ENCODE results near the gene GANAB. TPM values are rescaled to one million over a fixed set of nuclear protein-coding genes. Genes with fewer than 3 reads are reported as not detected.

The GANAB gene
- total and polyA plus RNA-seq, 2 of the 4 experiments (the other 2 are of a cell fraction): 209 to 344 TPM

DNA sequence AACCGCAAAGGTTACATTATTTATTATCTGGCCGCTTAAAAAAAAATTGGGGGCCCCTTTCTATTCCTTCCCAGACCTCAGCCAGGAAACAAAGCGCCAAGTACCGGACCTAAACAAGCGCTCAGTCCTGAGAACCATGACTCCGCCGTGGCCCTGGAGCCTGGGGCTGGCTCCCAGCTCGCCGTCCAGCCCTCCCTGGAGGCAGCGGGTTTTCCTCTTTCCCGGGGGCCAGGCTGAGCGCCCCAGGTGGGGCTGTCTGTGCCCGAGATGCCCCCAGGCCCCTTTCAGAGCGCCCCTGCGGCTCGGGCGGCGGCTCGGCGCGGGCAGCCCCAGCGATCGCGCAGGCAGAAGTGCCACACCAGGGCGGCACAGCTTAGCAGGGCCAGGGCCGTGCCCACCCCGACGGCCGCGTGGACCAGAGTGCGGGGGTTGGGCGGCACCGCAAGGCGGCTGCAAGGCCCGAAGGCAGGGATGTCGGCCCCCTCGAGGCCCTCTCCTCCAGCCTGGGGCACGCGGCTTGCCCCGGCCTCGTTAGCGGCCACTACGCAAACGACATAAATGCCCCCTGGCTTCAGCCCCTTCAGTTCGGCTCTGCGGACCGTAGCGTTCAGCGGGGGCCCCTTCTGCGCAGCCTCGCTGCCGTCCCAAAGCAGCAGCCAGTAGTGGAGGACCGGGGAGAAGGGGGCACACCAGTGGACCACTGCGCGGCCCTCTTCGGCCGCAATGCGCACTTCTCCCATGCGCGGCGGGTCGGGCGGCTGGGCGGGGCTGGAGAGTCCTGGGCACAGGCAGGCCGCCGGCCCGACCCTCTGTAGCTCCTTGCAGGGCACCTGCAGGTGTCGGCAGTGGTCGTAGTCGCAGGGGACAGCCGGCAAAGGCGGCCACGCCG is 41.3 kb upstream of the GANAB start:
- H4K8ac ChIP-seq (ENCODE audit: low read depth in 2 of 2, low read length in 2 of 2): peak overlapping the region; percentile 54 to 60; a peak in 1 of 4 replicates
- no peak for TF ChIP-seq RFX5 (IDR thresholded peaks at IDR 0.05; ENCODE audit: low read depth, low read length)
- TF ChIP-seq MAZ (IDR thresholded peaks at IDR 0.05; ENCODE audit: borderline replicate concordance, low read depth, low read length): no peak
- TF ChIP-seq CHD1 (IDR thresholded peaks at IDR 0.05; ENCODE audit: low read depth, low read length): no peak
- TF ChIP-seq, protein P1, sequence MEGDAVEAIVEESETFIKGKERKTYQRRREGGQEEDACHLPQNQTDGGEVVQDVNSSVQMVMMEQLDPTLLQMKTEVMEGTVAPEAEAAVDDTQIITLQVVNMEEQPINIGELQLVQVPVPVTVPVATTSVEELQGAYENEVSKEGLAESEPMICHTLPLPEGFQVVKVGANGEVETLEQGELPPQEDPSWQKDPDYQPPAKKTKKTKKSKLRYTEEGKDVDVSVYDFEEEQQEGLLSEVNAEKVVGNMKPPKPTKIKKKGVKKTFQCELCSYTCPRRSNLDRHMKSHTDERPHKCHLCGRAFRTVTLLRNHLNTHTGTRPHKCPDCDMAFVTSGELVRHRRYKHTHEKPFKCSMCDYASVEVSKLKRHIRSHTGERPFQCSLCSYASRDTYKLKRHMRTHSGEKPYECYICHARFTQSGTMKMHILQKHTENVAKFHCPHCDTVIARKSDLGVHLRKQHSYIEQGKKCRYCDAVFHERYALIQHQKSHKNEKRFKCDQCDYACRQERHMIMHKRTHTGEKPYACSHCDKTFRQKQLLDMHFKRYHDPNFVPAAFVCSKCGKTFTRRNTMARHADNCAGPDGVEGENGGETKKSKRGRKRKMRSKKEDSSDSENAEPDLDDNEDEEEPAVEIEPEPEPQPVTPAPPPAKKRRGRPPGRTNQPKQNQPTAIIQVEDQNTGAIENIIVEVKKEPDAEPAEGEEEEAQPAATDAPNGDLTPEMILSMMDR (conservative IDR thresholded peaks at IDR 0.05; ENCODE audit: low read depth, low read length): no peak
- no peak for TF ChIP-seq ELK1 (IDR thresholded peaks at IDR 0.05; ENCODE audit: borderline replicate concordance, low read depth, low read length)
- no peak for TF ChIP-seq MXI1 (IDR thresholded peaks at IDR 0.05; ENCODE audit: borderline replicate concordance, low read depth, low read length)
- TF ChIP-seq NFE2L2 (IDR thresholded peaks at IDR 0.05; ENCODE audit: low read depth, low read length): no peak
- no peak for TF ChIP-seq BHLHE40 (IDR thresholded peaks at IDR 0.05; ENCODE audit: low read depth, low read length)
- no peak for TF ChIP-seq SMC3 (IDR thresholded peaks at IDR 0.05; ENCODE audit: low read depth, low read length)
- no peak for TF ChIP-seq RAD21 (IDR thresholded peaks at IDR 0.05; ENCODE audit: low read length)
- TF ChIP-seq MAFK (IDR thresholded peaks at IDR 0.05; ENCODE audit: low read depth, low read length): no peak
- no peak for TF ChIP-seq POLR2A (IDR thresholded peaks at IDR 0.05; ENCODE audit: low read depth, low read length)
- no peak for TF ChIP-seq FOS (IDR thresholded peaks at IDR 0.05; ENCODE audit: low read depth, low read length)
- TF ChIP-seq, protein P2, sequence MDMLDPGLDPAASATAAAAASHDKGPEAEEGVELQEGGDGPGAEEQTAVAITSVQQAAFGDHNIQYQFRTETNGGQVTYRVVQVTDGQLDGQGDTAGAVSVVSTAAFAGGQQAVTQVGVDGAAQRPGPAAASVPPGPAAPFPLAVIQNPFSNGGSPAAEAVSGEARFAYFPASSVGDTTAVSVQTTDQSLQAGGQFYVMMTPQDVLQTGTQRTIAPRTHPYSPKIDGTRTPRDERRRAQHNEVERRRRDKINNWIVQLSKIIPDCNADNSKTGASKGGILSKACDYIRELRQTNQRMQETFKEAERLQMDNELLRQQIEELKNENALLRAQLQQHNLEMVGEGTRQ (IDR thresholded peaks at IDR 0.05; ENCODE audit: low read depth, low read length): no peak

More for the DNA sequence above, 41.3 kb upstream of the GANAB start:
- H4K5ac ChIP-seq (ENCODE audit: low read depth, low read length): no peak overlapping the region; the same call in 1 of the 2 replicates
- no peak overlapping the region; the same call in 1 of the 2 replicates for H4K91ac ChIP-seq (ENCODE audit: insufficient read depth, low read depth, low read length)
- peaks cover 9% of the 10 kb centered on the region; the same call in 1 of the 2 replicates for H3K4me1 ChIP-seq (ENCODE audit: control insufficient read depth, insufficient read depth, low read length)
- H2AK9ac ChIP-seq (replicated peaks; ENCODE audit: low read depth, low read length, poor library complexity): peak overlapping the region; percentile 73
- no peaks in the 10 kb centered on the region for H3K27me3 ChIP-seq (ENCODE audit: control insufficient read depth, insufficient read depth, low read length)
- peak overlapping the region; percentile 5; the same call in 1 of the 2 replicates for H3K23ac ChIP-seq (ENCODE audit: low read depth, low read length)
- H3K18ac ChIP-seq (ENCODE audit: low read depth, low read length): no peak overlapping the region
- no TSS peak for BruUV-seq (replicated peaks)
- H3K4ac ChIP-seq (ENCODE audit: low read depth, low read length): no peak overlapping the region
- 0 out of 2 replicates have a peak, but pooled peaks cover 6% of the 10 kb centered on the region for H4K20me1 ChIP-seq (ENCODE audit: insufficient read depth, low read length)
- H3K56ac ChIP-seq (ENCODE audit: extremely low read depth, insufficient read depth, low read length): no peak overlapping the region
- in situ Hi-C loops (cut with MboI; ENCODE audit: low sequenced_read_pairs): no loop called here
- H3K4me2 ChIP-seq (ENCODE audit: low read depth, low read length): no peak overlapping the region; the same call in 1 of the 2 replicates
- H3K9me1 ChIP-seq (ENCODE audit: insufficient read depth, low read length): peaks cover 6% of the 10 kb centered on the region; the same call in 1 of the 2 replicates
- ATAC-seq (ENCODE audit: low read depth) (no peak; the same call in 1 of the 2 replicates), DNase-seq (no peak)
- CTCF ChIA-PET: interaction anchor here (2.0 kb wide), 1 partner anchor 8 kb away, joined by 5 read pairs; the partner anchor contains the start of gene UBXN1
- H3K9ac ChIP-seq (ENCODE audit: low read depth, low read length): no peak overlapping the region
- H3K14ac ChIP-seq (replicated peaks; ENCODE audit: low read depth, low read length): no peak overlapping the region
- POLR2A ChIA-PET (ENCODE audit: unreplicated experiment): no interaction called here
- H2BK5ac ChIP-seq (ENCODE audit: low read depth, low read length, poor library complexity, severe bottlenecking): no peak overlapping the region
- no peak overlapping the region for H2BK15ac ChIP-seq (ENCODE audit: low read depth, low read length)
- H3K79me1 ChIP-seq (ENCODE audit: low read depth in 1 of 2, low read length in 2 of 2): no peaks in the 10 kb centered on the region
- dilution Hi-C loops (cut with HindIII; ENCODE audit: low sequenced_read_pairs, unreplicated experiment): no loop called here
- H2BK20ac ChIP-seq (ENCODE audit: low read depth, low read length): no peak overlapping the region
- WGBS, 2 experiments (ENCODE audit: extremely low coverage in 2 of 2, insufficient read length in 1 of 2): 60% methylated on average over 38 of the region's 74 CpGs; no CpG with 5 or more reads in 1 of the 2 experiments
- H2AFZ ChIP-seq (replicated peaks; ENCODE audit: low read length, poor library complexity): peak overlapping the region; percentile 48
- intact Hi-C loops (cut with micrococcal nuclease): no loop called here
- H2AK5ac ChIP-seq (ENCODE audit: low read depth, low read length): peak overlapping the region; percentile 66
- no peaks in the 10 kb centered on the region for H3K9me3 ChIP-seq (ENCODE audit: control insufficient read depth, insufficient read depth, low read length)
- no peak overlapping the region for H3K27ac ChIP-seq (ENCODE audit: insufficient read depth, low read length)
- peaks cover 21% of the 10 kb centered on the region for H3K36me3 ChIP-seq (ENCODE audit: control insufficient read depth, insufficient read depth, low read length)
- H3K4me3 ChIP-seq (ENCODE audit: insufficient read depth, low read depth, low read length): no peak overlapping the region
- no peak overlapping the region for H2BK120ac ChIP-seq (ENCODE audit: low read depth, low read length)
